GOT3 (cell line): ENCODE results near the gene PTGER1.

Experiments used
- DNase-seq: peaks from one replicate; lab custom pipeline; 2025; ENCODE audit warnings: mixed read lengths; lab: John Stamatoyannopoulos, UW

The PTGER1 gene

GRCh38 chr19:14502334-14503092 is 27.4 kb upstream of the PTGER1 start:
- DNase-seq = no peak

DNA sequence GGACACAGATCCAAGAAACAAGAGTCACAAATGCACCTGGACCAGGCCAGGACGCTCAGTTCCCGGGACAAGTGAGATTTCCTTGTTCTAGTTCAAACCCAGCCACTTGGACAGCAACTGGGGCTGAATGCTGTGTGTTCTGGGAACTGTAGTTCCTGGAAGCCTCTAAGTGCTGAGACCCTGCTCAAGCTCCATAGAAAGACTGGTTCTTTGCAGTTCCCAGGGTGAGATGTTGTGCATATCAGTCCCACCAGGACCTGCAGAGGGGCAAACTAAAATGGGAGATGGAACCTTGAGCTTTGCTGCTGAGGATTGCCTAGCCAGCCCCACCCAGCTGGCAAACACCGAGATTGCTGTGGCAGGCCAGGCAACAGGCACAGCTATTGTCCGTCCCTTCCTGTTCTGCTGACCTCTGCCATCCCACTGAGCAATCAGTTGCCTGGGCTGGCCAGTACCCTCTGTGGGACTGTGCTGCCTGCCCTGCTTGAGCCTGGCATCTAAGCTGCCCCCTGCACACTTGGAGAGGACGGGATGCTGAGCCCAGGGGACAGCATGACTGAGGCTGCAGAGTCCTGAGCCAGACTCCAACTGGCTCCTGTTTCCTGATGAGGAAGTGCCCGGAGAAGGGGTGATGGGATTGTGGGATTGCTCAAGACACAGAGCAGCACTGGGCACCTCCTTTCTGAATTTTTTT is 22.2 kb upstream of the PTGER1 start:
- DNase-seq = no peak

DNA sequence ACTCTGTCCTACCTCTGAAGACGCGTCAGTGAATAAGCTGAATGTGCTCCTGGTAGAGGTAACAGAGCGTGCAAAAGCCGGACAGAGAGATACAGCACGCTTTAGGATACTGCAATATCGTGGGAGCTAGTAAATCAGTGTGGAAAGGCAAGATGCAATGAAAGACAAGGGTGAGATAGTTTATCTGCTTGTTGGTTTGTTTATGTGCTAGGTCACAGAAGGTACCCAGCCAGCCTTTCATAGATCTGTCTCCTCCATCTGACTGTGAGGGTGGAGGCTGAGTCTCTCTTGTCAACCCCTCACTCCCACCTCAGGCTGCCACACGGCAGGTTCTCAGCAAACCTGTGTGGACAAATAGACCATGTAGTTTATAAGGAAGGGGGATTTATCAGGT is 21.7 kb upstream of the PTGER1 start:
- DNase-seq = no peak

- peak; percentile 94 for DNase-seq
These were observed 21.1 kb upstream of the PTGER1 start, which contains the start of gene GIPC1 for GRCh38 chr19:14496029-14496833. Gene GIPC1 (minus strand): TSS chr19:14496127. CDS start chr19:14482976, 13,151 bp downstream.

- no peak for DNase-seq
These were observed 20.5 kb upstream of the PTGER1 start for GRCh38 chr19:14495672-14496028.

GRCh38 chr19:14494910-14495671 is 19.9 kb upstream of the PTGER1 start:
- DNase-seq = no peak

DNA sequence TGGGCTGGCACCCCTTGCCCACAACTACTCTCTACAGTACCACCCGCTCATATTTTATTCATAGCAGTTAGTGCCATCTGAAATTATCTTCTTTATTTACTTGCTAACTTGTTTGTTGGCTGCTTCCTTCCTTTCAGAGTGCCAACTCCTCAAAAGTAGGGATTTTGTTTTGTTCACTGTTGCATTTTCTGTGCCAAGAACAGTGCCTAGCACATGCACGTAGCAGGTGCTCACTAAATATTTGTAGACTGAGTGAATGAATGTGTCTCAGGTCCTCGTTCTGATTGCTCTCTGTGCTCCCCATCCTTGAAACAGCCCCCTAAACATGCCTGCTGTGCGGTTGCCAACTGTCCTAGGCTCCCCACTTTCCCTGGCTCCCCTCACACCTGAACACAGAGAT is 19.3 kb upstream of the PTGER1 start:
- no peak for DNase-seq

GRCh38 chr19:14492756-14493337 is 17.7 kb upstream of the PTGER1 start:
- no peak for DNase-seq

DNA sequence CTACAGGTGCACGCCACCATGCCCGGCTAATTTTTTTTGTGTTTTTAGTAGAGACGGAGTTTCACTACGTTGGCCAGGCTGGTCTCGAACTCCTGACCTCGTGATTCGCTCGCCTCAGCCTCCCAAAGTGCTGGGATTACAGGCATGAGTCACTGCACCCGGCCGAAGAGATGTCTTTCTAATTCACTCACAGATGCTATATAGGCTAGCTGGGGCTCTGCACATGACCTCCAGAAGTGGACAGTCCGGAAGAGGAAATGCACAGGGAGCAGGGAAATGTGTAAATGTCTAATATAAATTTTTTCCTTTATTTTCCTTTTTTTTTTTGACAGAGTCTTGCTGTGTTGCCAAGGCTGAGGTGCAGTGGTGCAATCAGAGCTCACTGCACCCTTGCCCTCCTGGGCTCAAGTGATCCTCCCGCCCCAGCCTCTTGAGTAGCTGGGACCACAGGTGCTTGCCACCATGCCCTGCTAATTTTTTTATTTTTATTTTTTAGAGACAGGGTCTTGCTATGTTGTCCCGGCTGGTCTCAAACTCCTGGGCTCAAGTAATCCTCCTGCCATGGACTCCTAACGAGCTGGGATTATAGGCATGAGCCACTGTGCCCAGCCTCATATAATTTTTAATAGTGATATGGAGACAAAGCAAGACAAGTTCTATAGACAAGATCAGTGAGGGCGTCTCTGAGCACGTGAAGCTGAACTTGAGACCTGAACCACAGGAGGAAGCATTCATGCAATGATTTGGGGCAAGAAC is 12.4 kb upstream of the PTGER1 start:
- DNase-seq = no peak

DNA sequence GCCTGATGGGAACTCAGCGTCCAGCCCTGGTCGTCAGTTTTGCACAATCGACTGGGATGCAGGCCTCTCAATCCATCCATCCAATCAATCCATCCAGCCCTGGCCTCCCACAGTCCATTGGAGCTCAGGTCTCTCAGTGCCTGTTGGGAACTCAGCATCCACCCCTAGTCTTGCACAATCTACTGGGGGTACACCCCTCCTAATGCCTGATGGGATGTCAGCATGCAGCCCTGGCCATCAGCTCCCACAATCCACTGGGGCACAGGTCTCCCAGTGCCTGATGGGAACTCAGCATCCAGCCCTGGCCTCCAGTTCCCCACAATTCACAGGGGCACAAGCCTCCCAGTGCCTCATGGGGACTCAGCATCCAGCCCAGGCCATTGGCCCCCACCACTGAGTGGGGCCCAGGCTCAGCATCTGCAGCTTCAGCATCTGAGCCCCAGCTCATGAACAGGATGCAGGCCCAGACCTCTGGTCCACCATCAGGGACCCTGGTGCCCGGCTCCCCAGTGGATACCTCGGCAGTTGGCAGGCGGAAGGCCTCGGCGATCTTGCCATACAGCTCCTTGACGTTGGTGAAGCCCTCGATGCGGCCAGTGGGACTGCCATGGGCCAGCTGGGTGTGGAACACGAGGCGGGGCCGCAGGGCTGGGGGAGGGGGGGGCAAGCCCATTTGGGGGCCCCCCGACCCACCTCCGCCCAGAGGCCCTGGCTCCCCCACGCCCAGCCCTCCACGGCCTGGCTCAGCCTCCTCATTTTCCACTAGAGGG is 7.2 kb upstream of the PTGER1 start:
- no peak for DNase-seq

GRCh38 chr19:14480700-14481079 is 5.5 kb upstream of the PTGER1 start:
- DNase-seq = no peak

GRCh38 chr19:14479975-14480699 is 5.0 kb upstream of the PTGER1 start:
- no peak for DNase-seq

GRCh38 chr19:14479309-14479974 is 4.3 kb upstream of the PTGER1 start:
- DNase-seq = no peak

DNA sequence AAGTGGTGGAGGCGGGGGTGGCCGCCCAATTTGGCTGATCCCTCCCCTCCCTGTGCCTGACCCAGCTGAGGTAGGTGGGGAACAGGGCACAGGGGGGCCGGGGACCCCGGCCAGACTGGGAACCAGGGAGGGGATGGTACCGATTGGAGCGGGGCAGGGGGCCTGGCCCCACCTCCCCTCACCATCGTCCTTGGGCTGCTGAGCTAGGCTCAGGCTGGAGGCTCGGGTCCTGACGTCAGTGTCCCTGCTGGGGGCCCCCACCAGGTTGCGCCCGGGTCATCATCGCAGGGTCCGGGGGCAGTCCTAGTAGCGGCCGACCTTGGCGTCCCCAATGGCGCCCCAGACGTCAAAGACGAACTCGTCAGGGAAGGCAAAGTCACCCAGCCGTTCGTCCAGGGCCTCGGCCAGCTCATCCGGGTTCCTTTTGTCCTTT is 3.0 kb upstream of the PTGER1 start:
- no peak for DNase-seq

GRCh38 chr19:14477418-14478112 is 2.4 kb upstream of the PTGER1 start:
- DNase-seq = no peak

GRCh38 chr19:14476673-14477401 is 1.7 kb upstream of the PTGER1 start:
- DNase-seq = no peak

GRCh38 chr19:14476327-14476672 is 1.1 kb upstream of the PTGER1 start:
- no peak for DNase-seq

DNA sequence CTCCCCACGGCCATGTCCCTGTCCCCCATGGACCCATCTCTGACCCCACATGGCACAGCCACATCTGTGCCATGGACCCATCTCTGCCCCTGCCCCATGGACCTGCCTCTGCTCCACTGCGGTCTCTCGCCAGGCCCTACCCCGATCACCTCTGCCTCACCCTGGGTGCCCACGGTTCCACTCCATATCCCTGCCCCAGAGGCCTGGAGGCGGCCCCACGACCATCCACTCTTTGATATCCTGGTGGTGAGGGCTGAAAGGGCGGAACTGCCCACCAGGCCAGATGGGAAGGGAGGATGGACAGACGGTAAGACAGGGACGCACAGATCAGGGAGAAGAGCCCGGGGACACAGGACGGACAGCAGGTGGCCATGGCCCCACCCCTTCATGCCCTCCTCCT is 327 bp downstream of the PTGER1 start:
- DNase-seq = no peak
